ENCODE results near the gene PI4K2A.

PI4K2A gene

DNA sequence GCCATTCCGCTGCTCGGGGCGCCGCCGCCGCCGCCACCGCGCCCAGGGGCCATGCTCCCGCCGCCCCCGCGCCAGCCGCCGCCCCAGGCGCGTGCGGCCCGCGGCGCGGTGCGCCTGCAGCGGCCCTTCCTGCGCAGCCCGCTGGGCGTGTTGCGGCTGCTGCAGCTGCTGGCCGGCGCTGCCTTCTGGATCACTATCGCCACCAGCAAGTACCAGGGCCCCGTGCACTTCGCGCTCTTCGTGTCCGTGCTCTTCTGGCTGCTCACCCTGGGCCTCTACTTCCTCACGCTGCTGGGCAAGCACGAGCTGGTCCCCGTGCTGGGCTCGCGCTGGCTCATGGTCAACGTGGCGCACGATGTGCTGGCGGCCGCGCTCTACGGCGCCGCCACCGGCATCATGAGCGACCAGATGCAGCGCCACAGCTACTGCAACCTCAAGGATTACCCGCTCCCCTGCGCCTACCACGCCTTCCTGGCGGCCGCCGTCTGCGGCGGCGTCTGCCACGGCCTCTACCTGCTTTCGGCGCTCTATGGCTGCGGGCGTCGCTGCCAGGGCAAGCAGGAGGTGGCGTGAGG is 73.4 kb downstream of the PI4K2A start:
- H3K27ac ChIP-seq, result peak overlapping the region; percentile 99
- TF ChIP-seq, protein P1, sequence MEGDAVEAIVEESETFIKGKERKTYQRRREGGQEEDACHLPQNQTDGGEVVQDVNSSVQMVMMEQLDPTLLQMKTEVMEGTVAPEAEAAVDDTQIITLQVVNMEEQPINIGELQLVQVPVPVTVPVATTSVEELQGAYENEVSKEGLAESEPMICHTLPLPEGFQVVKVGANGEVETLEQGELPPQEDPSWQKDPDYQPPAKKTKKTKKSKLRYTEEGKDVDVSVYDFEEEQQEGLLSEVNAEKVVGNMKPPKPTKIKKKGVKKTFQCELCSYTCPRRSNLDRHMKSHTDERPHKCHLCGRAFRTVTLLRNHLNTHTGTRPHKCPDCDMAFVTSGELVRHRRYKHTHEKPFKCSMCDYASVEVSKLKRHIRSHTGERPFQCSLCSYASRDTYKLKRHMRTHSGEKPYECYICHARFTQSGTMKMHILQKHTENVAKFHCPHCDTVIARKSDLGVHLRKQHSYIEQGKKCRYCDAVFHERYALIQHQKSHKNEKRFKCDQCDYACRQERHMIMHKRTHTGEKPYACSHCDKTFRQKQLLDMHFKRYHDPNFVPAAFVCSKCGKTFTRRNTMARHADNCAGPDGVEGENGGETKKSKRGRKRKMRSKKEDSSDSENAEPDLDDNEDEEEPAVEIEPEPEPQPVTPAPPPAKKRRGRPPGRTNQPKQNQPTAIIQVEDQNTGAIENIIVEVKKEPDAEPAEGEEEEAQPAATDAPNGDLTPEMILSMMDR (conservative IDR thresholded peaks at IDR 0.05; ENCODE audit: low read depth), result peak; percentile 13; the same call in 1 of the 2 replicates
- POLR2A ChIA-PET (ENCODE audit: low non-redundant PET), result interaction anchor here (0.6 to 2.4 kb wide), 6 partner anchors 13 to 30 kb away, joined by 6 to 15 read pairs (median 6); partner anchors contain the start of genes AVPI1 and ZFYVE27
- DNase-seq (ENCODE audit: low spot score), result peak; percentile 67
- CTCF ChIA-PET, result interaction anchor here (1.1 to 1.9 kb wide), 3 partner anchors 9 to 30 kb away, joined by 3 to 8 read pairs (median 6); no protein-coding TSS in a partner anchor

DNA sequence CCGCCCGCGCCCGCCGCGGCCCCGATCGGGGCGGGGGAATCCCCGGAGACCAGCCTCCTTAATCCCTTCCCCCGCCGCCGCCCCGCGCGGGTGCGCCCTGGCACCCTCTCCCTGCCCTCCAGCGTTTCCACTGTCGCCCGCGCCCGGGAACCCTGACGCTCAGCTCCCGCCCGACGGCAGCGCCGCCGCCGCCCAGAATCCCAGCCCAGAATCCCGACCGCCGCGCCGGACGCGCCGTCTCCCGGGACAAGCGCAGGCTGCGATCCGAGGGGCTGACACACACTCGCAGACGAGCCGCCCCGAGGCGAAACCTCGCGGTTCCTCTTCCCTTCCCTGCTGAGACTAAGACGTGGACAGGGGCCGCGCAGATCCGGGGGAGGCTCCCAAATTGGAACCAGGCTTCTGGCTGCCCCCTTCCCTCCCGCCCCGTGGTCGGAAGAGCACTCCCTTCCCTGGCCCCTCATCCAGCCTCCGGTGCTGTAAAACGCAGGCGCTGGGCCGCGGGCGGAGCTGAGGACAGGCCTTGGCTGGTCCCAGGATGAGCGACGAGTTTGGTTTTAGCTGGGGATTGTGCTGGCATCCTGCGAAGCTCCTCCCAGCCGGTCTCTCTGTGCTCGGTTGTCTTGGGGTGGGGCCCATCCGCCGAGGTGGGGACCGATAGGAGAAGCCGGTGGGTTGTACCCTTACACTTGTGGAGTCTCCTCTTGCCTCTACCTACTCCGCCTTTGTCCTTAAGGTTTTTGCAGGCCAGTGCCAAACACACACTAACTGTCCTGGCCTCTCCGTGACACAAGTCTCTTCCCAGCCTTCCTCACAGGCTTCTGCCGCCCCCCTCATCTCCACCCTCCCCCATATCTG is 74.2 kb downstream of the PI4K2A start:
- CTCF ChIA-PET, result interaction anchor here (0.6 to 1.9 kb wide), 7 partner anchors 8 to 155 kb away, joined by 3 to 9 read pairs (median 4); partner anchors contain the start of gene ZFYVE27
- DNase-seq (ENCODE audit: low spot score), result peak; percentile 79
- POLR2A ChIA-PET (ENCODE audit: low non-redundant PET), result interaction anchor here (0.5 to 2.4 kb wide), 8 partner anchors 12 to 1944 kb away, joined by 3 to 15 read pairs (median 6); partner anchors contain the start of genes AVPI1, ENTPD7 and ZFYVE27
- peak overlapping the region; percentile 99 for H3K27ac ChIP-seq
- TF ChIP-seq, protein P1 (conservative IDR thresholded peaks at IDR 0.05; ENCODE audit: low read depth), result no peak

GRCh38 chr10:97715259-97715874 is 74.9 kb downstream of the PI4K2A start:
- ChIA-PET CTCF (interaction anchor here (1.1 to 1.9 kb wide), 4 partner anchors 14 to 36 kb away, joined by 3 to 8 read pairs (median 4); partner anchors contain the start of gene ZFYVE27), POLR2A (ENCODE audit: low non-redundant PET) (interaction anchor here (0.6 to 2.4 kb wide), 3 partner anchors 13 to 28 kb away, joined by 3 to 15 read pairs (median 8); partner anchors contain the start of gene AVPI1)
- DNase-seq (ENCODE audit: low spot score), result peak; percentile 54
- H3K27ac ChIP-seq, result peak overlapping the region; percentile 99
- TF ChIP-seq, protein P1 (conservative IDR thresholded peaks at IDR 0.05; ENCODE audit: low read depth), result no peak

GRCh38 chr10:97717627-97718026 is 77.2 kb downstream of the PI4K2A start:
- peak overlapping the region; percentile 92 for H3K27ac ChIP-seq
- POLR2A ChIA-PET (ENCODE audit: low non-redundant PET), result interaction anchor here (1.4 to 1.6 kb wide), 3 partner anchors 8 to 30 kb away, joined by 3 to 4 read pairs (median 3); partner anchors contain the start of genes AVPI1 and ZFYVE27
- no peak for DNase-seq (ENCODE audit: low spot score)
- TF ChIP-seq, protein P1 (conservative IDR thresholded peaks at IDR 0.05; ENCODE audit: low read depth), result no peak
- CTCF ChIA-PET, result interaction anchor here (1.1 to 3.5 kb wide), 2 partner anchors 8 to 15 kb away, joined by 4 to 21 read pairs; no protein-coding TSS in a partner anchor

DNA sequence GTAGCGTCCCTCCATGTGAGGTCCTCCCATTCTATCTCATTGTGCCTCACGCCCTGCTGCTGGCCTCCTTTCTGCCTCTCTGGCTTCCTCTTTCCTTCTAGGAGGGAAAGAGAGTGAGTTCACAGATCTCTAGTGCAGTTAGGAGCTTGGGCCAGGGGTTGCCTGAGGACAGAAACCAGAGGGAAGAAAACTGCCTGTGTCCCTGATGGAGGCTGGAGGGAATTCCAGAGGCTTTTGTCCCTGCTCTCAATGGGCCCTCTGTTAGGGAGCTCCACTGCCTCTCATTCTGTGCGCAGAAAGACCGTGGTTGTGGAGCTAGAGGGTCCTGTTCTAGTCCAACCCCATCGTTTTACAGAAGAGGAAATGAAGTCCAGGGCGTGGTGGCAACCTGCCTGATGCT is 77.7 kb downstream of the PI4K2A start:
- H3K27ac ChIP-seq, result peak overlapping the region; percentile 92
- DNase-seq (ENCODE audit: low spot score), result no peak
- ChIA-PET CTCF (interaction anchor here (0.6 to 3.5 kb wide), 4 partner anchors 9 to 21 kb away, joined by 3 to 21 read pairs (median 4); no protein-coding TSS in a partner anchor), POLR2A (ENCODE audit: low non-redundant PET) (interaction anchor here (0.7 to 1.6 kb wide), 4 partner anchors 9 to 31 kb away, joined by 3 to 4 read pairs (median 3); partner anchors contain the start of genes AVPI1 and ZFYVE27)
- TF ChIP-seq, protein P1 (conservative IDR thresholded peaks at IDR 0.05; ENCODE audit: low read depth), result no peak

Measured in RWPE1 (cell line).